PC-3 (cell line): Measurements from ENCODE around the gene FDXR. TPM values are rescaled to one million over a fixed set of nuclear protein-coding genes. Genes with fewer than 3 reads are reported as not detected.

Source experiments
- ATAC-seq: fragments of 200-7000 bp; cut with Tn5 transposase; 2 replicates; pipeline ENCODE4 v1.9.1; 2020; ENCODE audit warnings: mild to moderate bottlenecking, moderate library complexity
- BruUV-seq: library from RNA; stranded (reverse); fragments of 400-500 nt; replicated peaks from 2 replicates; lab custom pipeline; 2021; lab: Mats Ljungman, UMichigan
- CTCF ChIA-PET: fragments of 300-600 bp; sonication (Branson Sonifier 250); formaldehyde crosslinking; loops from one replicate; lab custom pipeline; 2022; ENCODE audit warnings: antibody characterized with exemption; lab: Charles Lee
- POLR2A ChIA-PET: fragments of 300-600 bp; sonication (Branson Sonifier 250); formaldehyde crosslinking; loops from one replicate; lab custom pipeline; 2022; ENCODE audit warnings: antibody characterized with exemption; ENCODE audit not compliant: unreplicated experiment; lab: Charles Lee
- DNase-seq: peaks from one replicate; pipeline ENCODE4 v3.0.0-alpha.2; 2015
- H2AFZ ChIP-seq: fragments of 300-600 bp; sonication (generic); 2 replicates; pipeline ENCODE4 v1.6.0; 2016; ENCODE audit warnings: antibody characterized with exemption, low read length
- H3F3A ChIP-seq: fragments of 300-600 bp; sonication (generic); one replicate; pipeline ENCODE4 v1.6.0; 2017; ENCODE audit warnings: antibody characterized with exemption, low read length, control low read depth, mild to moderate bottlenecking; ENCODE audit not compliant: unreplicated experiment
- H3K27ac ChIP-seq: fragments of 300-600 bp; sonication (generic); 2 replicates; pipeline ENCODE4 v1.5.1; 2016; ENCODE audit warnings: mild to moderate bottlenecking, low read length
- H3K27me3 ChIP-seq: fragments of 300-600 bp; sonication (generic); 2 replicates; pipeline ENCODE4 v1.6.1; 2016; ENCODE audit warnings: low read length, mixed read lengths
- H3K36me3 ChIP-seq: fragments of 300-600 bp; sonication (generic); 2 replicates; pipeline ENCODE4 v1.6.1; 2016; ENCODE audit warnings: low read depth, mixed run types, low read length, mixed read lengths
- H3K4me1 ChIP-seq: fragments of 300-600 bp; sonication (generic); 2 replicates; pipeline ENCODE4 v1.5.1; 2016; ENCODE audit warnings: low read length; ENCODE audit not compliant: insufficient read depth
- H3K4me2 ChIP-seq: fragments of 300-600 bp; sonication (generic); 2 replicates; pipeline ENCODE4 v1.6.0; 2016; ENCODE audit warnings: low read length
- H3K4me3 ChIP-seq: fragments of 300-600 bp; sonication (generic); 2 replicates; pipeline ENCODE4 v1.5.1; 2016; ENCODE audit warnings: mild to moderate bottlenecking, low read length, mixed read lengths
- H3K79me2 ChIP-seq: fragments of 300-600 bp; sonication (generic); 2 replicates; pipeline ENCODE4 v1.6.1; 2017; ENCODE audit warnings: low read length, mixed read lengths
- H3K9ac ChIP-seq: fragments of 300-600 bp; sonication (generic); 2 replicates; pipeline ENCODE4 v1.6.0; 2016; ENCODE audit warnings: mild to moderate bottlenecking, low read length
- H3K9me2 ChIP-seq: fragments of 300-600 bp; sonication (generic); replicated peaks from 2 replicates; pipeline ENCODE4 v1.6.1; 2016; ENCODE audit warnings: mixed run types, low read length, mixed read lengths
- H3K9me3 ChIP-seq: fragments of 300-600 bp; sonication (generic); 2 replicates; pipeline ENCODE4 v1.6.1; 2016; ENCODE audit warnings: low read length, mixed read lengths
- H4K20me1 ChIP-seq: fragments of 300-600 bp; sonication (generic); 2 replicates; pipeline ENCODE4 v1.6.1; 2016; ENCODE audit warnings: low read length, mixed read lengths
- EZH2 ChIP-seq: fragments of 300-600 bp; sonication (generic); IDR thresholded peaks from one replicate; pipeline ENCODE4 v1.6.1; 2017; ENCODE audit warnings: antibody characterized with exemption, mild to moderate bottlenecking, low read length; ENCODE audit not compliant: unreplicated experiment
- EZH2phosphoT487 ChIP-seq: fragments of 300-600 bp; sonication (generic); IDR thresholded peaks from 2 replicates; pipeline ENCODE4 v1.6.1; 2018; ENCODE audit warnings: mild to moderate bottlenecking, antibody characterized with exemption, low read length, borderline replicate concordance
- intact Hi-C: fragments of 100-400 bp; cut with micrococcal nuclease; formaldehyde crosslinking; loops from 2 replicates; pipeline ENCODE4 v1.9.0; 2023
- total RNA-seq: library from RNA; depleted of rRNA; stranded (reverse); fragments of >200 nt; gene quantifications from 2 replicates; pipeline ENCODE4 v1.2.3, GENCODE V29; 2014
- TF ChIP-seq, protein P1 (sequence below): fragments of 300-600 bp; sonication (generic); conservative IDR thresholded peaks from 2 replicates; pipeline ENCODE4 v1.5.1; 2017; ENCODE audit warnings: antibody characterized with exemption, low read depth, mild to moderate bottlenecking, low read length

The FDXR gene
- total RNA-seq, 1 experiment from 2014 or later = 28.1 TPM

DNA sequence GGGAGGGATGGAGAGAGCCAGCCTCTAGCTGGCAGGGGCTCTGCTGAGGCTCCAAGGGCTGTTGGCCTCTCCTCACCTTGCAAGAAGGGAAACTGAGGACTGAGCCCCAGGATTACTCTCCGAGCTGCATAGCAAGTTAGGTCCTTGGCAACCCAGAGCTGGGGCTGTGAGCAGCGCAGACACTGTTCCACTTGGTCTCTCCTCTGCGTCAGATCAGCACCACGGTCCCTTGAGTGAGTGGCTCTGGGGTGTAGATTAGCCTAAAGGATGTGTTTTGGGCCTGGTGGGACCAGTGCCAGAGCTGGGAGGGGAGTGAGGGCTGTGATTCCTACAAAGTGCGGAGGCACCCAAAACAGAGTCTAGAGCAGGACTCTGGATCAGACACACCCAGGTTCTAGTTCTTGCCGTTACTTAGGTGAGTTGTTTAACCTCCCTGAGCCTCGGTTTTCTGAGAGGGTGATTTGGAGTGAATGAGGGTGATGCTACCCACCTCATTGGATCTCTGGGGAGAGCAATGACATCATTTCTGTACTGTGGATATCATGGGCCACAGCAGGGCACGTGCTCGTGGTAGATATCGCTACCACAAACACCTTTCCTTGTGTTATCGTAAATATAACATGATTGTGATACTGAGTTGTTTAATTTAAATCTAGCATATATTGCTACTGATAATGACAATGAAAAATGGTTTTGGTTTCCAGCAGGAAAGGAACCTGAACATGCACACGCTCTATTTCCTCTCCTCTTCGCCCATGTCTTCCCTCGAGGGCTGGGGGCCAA, 28.8 kb upstream of the FDXR start:
- CTCF ChIA-PET = no interaction called here
- peaks cover 7% of the 10 kb centered on the region; the same call in 1 of the 2 replicates for H3K27me3 ChIP-seq
- TF ChIP-seq EZH2 (no peak), EZH2phosphoT487 (no peak)
- TF ChIP-seq, protein P1, sequence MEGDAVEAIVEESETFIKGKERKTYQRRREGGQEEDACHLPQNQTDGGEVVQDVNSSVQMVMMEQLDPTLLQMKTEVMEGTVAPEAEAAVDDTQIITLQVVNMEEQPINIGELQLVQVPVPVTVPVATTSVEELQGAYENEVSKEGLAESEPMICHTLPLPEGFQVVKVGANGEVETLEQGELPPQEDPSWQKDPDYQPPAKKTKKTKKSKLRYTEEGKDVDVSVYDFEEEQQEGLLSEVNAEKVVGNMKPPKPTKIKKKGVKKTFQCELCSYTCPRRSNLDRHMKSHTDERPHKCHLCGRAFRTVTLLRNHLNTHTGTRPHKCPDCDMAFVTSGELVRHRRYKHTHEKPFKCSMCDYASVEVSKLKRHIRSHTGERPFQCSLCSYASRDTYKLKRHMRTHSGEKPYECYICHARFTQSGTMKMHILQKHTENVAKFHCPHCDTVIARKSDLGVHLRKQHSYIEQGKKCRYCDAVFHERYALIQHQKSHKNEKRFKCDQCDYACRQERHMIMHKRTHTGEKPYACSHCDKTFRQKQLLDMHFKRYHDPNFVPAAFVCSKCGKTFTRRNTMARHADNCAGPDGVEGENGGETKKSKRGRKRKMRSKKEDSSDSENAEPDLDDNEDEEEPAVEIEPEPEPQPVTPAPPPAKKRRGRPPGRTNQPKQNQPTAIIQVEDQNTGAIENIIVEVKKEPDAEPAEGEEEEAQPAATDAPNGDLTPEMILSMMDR = no peak
- H2AFZ ChIP-seq = no peak overlapping the region
- H3K36me3 ChIP-seq = no peaks in the 10 kb centered on the region
- POLR2A ChIA-PET = no interaction called here
- H3K4me2 ChIP-seq = no peak overlapping the region
- H3K27ac ChIP-seq = no peak overlapping the region
- no peaks in the 10 kb centered on the region for H3F3A ChIP-seq
- ATAC-seq = no peak
- no peak for DNase-seq
- no peaks in the 10 kb centered on the region for H4K20me1 ChIP-seq
- H3K79me2 ChIP-seq = no peaks in the 10 kb centered on the region
- H3K9ac ChIP-seq = no peak overlapping the region
- H3K9me2 ChIP-seq = no peaks in the 10 kb centered on the region
- intact Hi-C loops = no loop called here
- no peak overlapping the region for H3K4me3 ChIP-seq
- H3K9me3 ChIP-seq = no peaks in the 10 kb centered on the region
- H3K4me1 ChIP-seq = no peaks in the 10 kb centered on the region
- no TSS peak for BruUV-seq

DNA sequence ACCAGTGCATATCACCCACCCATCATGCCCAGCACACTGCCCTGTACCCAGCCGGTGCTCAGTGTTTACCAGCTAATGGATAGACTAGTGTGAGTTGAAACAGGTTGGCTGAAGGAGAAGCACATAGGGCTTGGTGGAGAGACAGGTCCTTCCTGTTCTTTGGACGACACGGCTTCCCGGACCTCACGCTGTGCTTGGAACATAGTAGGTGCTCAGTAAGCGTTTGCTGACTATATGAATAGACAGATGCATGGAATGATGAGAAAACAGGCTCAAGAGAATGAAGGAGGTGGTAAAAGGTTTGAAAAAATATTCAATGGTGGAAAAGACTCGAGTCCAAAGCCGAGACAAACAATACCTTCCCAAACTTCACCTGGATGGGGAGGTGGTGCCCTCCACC, 27.4 kb upstream of the FDXR start:
- CTCF ChIA-PET = no interaction called here
- H3K79me2 ChIP-seq = no peaks in the 10 kb centered on the region
- BruUV-seq = no TSS peak

More for the DNA sequence above, 27.4 kb upstream of the FDXR start:
- ATAC-seq (no peak), DNase-seq (no peak)
- no peaks in the 10 kb centered on the region for H3K9me3 ChIP-seq
- H4K20me1 ChIP-seq = no peaks in the 10 kb centered on the region
- no peaks in the 10 kb centered on the region for H3F3A ChIP-seq
- no peak overlapping the region for H2AFZ ChIP-seq
- peaks cover 18% of the 10 kb centered on the region for H3K27me3 ChIP-seq
- H3K9ac ChIP-seq = no peak overlapping the region
- H3K4me1 ChIP-seq = no peaks in the 10 kb centered on the region
- H3K4me2 ChIP-seq = no peak overlapping the region
- POLR2A ChIA-PET = no interaction called here
- no peak overlapping the region for H3K27ac ChIP-seq
- no peaks in the 10 kb centered on the region for H3K36me3 ChIP-seq
- no peak for TF ChIP-seq EZH2
- no peak for TF ChIP-seq EZH2phosphoT487
- TF ChIP-seq, protein P1 = no peak
- no peak overlapping the region for H3K4me3 ChIP-seq
- intact Hi-C loops = no loop called here
- H3K9me2 ChIP-seq = no peaks in the 10 kb centered on the region
